ENCODE data around the gene PRRT1. TPM values are rescaled to one million over a fixed set of nuclear protein-coding genes. Genes with fewer than 3 reads are reported as not detected.

The PRRT1 gene
- total RNA-seq, 1 donor from 2014 or later = 1.3 TPM

DNA sequence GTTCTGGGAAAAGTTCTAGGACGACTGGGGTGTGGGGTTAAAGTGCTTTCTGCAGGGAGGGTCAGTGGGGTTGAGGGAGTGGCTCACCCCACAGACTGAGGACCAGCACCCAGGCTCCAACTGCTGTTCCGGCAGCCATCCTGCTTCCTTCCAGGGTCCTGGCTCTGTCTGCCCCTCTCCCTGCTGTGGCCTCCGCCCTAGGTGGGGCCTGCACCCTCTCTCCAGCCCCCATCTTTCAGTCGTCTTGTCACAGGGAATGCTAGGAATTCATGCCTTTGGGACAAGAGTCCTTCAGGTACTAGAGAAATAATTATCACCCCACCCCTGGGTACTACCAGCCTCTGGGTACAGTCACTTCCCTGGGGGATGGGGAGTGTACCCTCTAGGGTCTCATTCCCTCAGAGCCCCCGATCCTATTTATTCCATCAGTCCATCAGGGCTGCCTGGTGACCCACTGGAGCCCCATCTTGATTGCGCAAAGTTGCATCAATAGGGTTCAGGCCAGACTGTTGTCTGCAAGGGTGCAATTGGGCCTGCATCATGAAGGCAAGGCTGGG is 32.4 kb upstream of the PRRT1 start, which contains the start of gene AGER:
Gene AGER (minus strand): TSS at position 170 of the 557 bp plus-strand sequence. CDS start 31 bp downstream, at position 139.
- Mint-ChIP-seq H3K9me3 (ENCODE audit: low read depth) (no peaks in the 10 kb centered on the region), H3K27me3 (ENCODE audit: low read depth) (no peaks in the 10 kb centered on the region), H3K4me3 (ENCODE audit: unreplicated experiment) (no peak within 1 kb of the TSS), H3K27ac (ENCODE audit: unreplicated experiment) (peak within 1 kb of the TSS; percentile 17), H3K4me1 (ENCODE audit: low read depth) (peaks cover 48% of the 10 kb centered on the region), H3K36me3 (ENCODE audit: low read depth) (peaks cover 17% of the 10 kb centered on the region)
- DNase-seq (ENCODE audit: low spot score) = peak; percentile 56
- TF ChIP-seq, protein P1, sequence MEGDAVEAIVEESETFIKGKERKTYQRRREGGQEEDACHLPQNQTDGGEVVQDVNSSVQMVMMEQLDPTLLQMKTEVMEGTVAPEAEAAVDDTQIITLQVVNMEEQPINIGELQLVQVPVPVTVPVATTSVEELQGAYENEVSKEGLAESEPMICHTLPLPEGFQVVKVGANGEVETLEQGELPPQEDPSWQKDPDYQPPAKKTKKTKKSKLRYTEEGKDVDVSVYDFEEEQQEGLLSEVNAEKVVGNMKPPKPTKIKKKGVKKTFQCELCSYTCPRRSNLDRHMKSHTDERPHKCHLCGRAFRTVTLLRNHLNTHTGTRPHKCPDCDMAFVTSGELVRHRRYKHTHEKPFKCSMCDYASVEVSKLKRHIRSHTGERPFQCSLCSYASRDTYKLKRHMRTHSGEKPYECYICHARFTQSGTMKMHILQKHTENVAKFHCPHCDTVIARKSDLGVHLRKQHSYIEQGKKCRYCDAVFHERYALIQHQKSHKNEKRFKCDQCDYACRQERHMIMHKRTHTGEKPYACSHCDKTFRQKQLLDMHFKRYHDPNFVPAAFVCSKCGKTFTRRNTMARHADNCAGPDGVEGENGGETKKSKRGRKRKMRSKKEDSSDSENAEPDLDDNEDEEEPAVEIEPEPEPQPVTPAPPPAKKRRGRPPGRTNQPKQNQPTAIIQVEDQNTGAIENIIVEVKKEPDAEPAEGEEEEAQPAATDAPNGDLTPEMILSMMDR (IDR thresholded peaks at IDR 0.05) = no peak

DNA sequence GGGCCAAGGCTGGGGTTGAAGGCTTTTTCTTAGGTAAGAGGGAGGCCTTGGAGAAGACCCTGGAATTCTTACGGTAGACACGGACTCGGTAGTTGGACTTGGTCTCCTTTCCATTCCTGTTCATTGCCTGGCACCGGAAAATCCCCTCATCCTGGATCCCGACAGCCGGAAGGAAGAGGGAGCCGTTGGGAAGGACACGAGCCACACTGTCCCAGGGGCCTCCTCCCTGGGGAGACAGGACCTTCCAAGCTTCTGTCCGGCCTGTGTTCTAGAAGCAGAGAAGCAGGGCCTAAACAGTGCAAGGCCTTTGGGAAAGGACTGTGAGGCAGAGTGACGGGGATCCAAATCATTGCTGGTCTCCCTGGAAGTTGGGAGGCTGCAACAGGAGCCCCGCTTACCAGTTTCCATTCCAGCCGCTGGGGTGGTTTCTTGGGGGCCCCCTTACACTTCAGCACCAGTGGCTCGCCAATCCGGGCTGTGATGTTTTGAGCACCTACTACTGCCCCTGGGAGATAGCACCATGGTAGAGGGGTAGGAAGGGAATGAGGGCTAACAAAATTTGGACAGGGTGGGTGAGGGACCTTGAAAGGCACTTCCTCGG is 31.8 kb upstream of the PRRT1 start:
- Mint-ChIP-seq H3K9me3 (ENCODE audit: low read depth) (no peaks in the 10 kb centered on the region), H3K27ac (ENCODE audit: unreplicated experiment) (peak overlapping the region; percentile 8), H3K4me3 (ENCODE audit: unreplicated experiment) (no peak overlapping the region), H3K36me3 (ENCODE audit: low read depth) (peaks cover 17% of the 10 kb centered on the region), H3K27me3 (ENCODE audit: low read depth) (no peaks in the 10 kb centered on the region), H3K4me1 (ENCODE audit: low read depth) (peaks cover 48% of the 10 kb centered on the region)
- DNase-seq (ENCODE audit: low spot score) = peak; percentile 46
- TF ChIP-seq, protein P1 (IDR thresholded peaks at IDR 0.05) = no peak

DNA sequence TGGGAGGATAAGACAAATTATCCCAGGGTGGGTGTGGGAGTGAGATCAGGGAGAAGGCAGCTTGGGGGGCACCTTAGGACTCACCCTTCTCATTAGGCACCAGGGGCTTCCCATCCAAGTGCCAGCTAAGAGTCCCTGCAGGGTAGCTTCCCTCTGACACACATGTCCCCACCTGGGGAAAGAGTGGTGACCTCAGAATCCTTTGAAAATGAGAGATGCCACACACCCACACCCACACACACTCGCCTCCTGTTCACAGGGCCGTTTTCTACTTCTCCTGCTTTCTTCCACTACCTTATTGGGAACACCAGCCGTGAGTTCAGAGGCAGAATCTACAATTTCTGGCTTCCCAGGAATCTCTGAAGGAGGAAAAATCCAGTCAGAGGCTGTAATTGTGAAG is 31.3 kb upstream of the PRRT1 start:
- TF ChIP-seq, protein P1 (IDR thresholded peaks at IDR 0.05) = no peak
- Mint-ChIP-seq H3K4me1 (ENCODE audit: low read depth) (peaks cover 44% of the 10 kb centered on the region), H3K27me3 (ENCODE audit: low read depth) (no peaks in the 10 kb centered on the region), H3K9me3 (ENCODE audit: low read depth) (no peaks in the 10 kb centered on the region), H3K27ac (ENCODE audit: unreplicated experiment) (no peak overlapping the region), H3K4me3 (ENCODE audit: unreplicated experiment) (no peak overlapping the region), H3K36me3 (ENCODE audit: low read depth) (peaks cover 17% of the 10 kb centered on the region)
- DNase-seq (ENCODE audit: low spot score) = no peak

DNA sequence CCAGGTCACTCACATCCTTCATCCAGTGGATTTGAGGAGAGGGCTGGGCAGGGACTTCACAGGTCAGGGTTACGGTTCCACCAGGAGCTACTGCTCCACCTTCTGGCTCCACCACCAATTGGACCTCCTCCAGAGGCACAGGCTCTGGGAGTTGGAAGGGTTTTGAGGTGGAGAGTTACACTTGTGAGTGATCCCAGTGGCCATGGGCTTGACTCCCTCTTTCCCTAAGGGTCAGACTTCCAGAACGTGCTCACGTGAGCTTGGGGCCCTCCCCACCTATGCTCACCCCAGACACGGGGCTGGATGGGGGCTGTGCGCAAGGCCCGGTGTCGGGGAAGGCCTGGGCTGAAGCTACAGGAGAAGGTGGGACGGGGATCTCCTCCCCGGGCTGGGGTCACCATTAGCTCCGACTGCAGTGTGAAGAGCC is 30.8 kb upstream of the PRRT1 start:
- peak; percentile 71 for DNase-seq (ENCODE audit: low spot score)

DNA sequence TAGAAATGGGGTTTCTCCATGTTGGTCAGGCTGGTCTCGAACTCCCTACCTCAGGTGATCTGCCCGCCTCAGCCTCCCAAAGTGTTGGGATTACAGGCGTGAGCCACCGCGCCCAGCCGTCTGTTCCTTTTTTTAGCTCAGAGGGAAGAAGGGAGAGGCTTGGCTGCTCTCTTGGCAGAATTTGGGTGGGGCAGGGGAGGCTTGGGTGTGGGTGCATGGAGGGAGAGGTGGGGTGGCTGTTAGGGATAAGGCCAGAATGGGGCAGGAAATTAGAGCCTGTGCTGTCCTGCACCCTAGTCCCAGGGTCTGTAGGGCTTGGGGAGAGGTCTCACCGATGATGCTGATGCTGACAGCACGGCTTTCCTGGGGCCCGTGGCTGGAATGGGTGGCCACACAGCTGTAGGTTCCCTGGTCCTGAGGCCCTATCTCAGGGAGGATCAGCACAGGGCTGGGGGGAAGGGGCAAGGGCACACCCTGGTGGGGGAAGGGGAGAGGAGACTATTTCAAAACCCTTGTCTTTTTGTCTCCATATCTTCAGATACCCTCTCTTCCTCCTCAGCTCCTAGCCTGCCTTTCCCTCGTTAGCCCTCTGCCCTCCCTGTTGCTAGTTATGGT is 30.3 kb upstream of the PRRT1 start:
- H3K36me3 Mint-ChIP-seq (ENCODE audit: low read depth) = peaks cover 15% of the 10 kb centered on the region
- no peaks in the 10 kb centered on the region for H3K27me3 Mint-ChIP-seq (ENCODE audit: low read depth)
- peak overlapping the region; percentile 45 for H3K27ac Mint-ChIP-seq (ENCODE audit: unreplicated experiment)
- peaks cover 41% of the 10 kb centered on the region for H3K4me1 Mint-ChIP-seq (ENCODE audit: low read depth)
- H3K9me3 Mint-ChIP-seq (ENCODE audit: low read depth) = no peaks in the 10 kb centered on the region
- H3K4me3 Mint-ChIP-seq (ENCODE audit: unreplicated experiment) = no peak overlapping the region
- TF ChIP-seq, protein P1 (IDR thresholded peaks at IDR 0.05) = no peak
- DNase-seq (ENCODE audit: low spot score) = peak; percentile 74

More for the DNA sequence above, 30.8 kb upstream of the PRRT1 start:
- no peaks in the 10 kb centered on the region for H3K27me3 Mint-ChIP-seq (ENCODE audit: low read depth)
- H3K4me3 Mint-ChIP-seq (ENCODE audit: unreplicated experiment) = no peak overlapping the region
- TF ChIP-seq, protein P1 (IDR thresholded peaks at IDR 0.05) = no peak
- peak overlapping the region; percentile 45 for H3K27ac Mint-ChIP-seq (ENCODE audit: unreplicated experiment)
- H3K36me3 Mint-ChIP-seq (ENCODE audit: low read depth) = peaks cover 15% of the 10 kb centered on the region
- no peaks in the 10 kb centered on the region for H3K9me3 Mint-ChIP-seq (ENCODE audit: low read depth)
- peaks cover 41% of the 10 kb centered on the region for H3K4me1 Mint-ChIP-seq (ENCODE audit: low read depth)

Measured in chondrocyte (in vitro differentiated cells).